ENCODE measurements around the gene SLC25A43.
"Not testable (repeated sequence)": the region's sequence is repeated elsewhere in the genome, so short reads cannot be mapped to it uniquely, and the experiment has no call there.

The SLC25A43 gene

GRCh38 chrX:119467842-119468550 is 68.9 kb downstream of the SLC25A43 start, which contains the start of gene SLC25A5:
SLC25A5 (plus strand) TSS chrX:119468444; CDS start chrX:119468516, 72 bp downstream.
- H3K9me3 Mint-ChIP-seq = no peaks in the 10 kb centered on the region
- peak within 1 kb of the TSS; percentile 91 for H3K27ac Mint-ChIP-seq
- peaks cover 8% of the 10 kb centered on the region for H3K4me1 Mint-ChIP-seq (ENCODE audit: low read depth)

GRCh38 chrX:119468551-119469312 is 69.6 kb downstream of the SLC25A43 start:
- Mint-ChIP-seq H3K27me3 (ENCODE audit: low read depth) (no peaks in the 10 kb centered on the region), H3K27ac (peak overlapping the region; percentile 91), H3K4me1 (ENCODE audit: low read depth) (peaks cover 8% of the 10 kb centered on the region), H3K36me3 (ENCODE audit: low read depth) (peaks cover 21% of the 10 kb centered on the region), H3K9me3 (no peaks in the 10 kb centered on the region), H3K4me3 (peak overlapping the region; percentile 88)

More at GRCh38 chrX:119467842-119468550, 68.9 kb downstream of the SLC25A43 start, which contains the start of gene SLC25A5:
- H3K27me3 Mint-ChIP-seq (ENCODE audit: low read depth) = no peaks in the 10 kb centered on the region
- peaks cover 21% of the 10 kb centered on the region for H3K36me3 Mint-ChIP-seq (ENCODE audit: low read depth)
- peak within 1 kb of the TSS; percentile 88 for H3K4me3 Mint-ChIP-seq

- Mint-ChIP-seq H3K27ac (peak overlapping the region; percentile 83), H3K27me3 (ENCODE audit: low read depth) (no peaks in the 10 kb centered on the region), H3K36me3 (ENCODE audit: low read depth) (peaks cover 21% of the 10 kb centered on the region), H3K9me3 (no peaks in the 10 kb centered on the region), H3K4me1 (ENCODE audit: low read depth) (peaks cover 8% of the 10 kb centered on the region), H3K4me3 (peak overlapping the region; percentile 88)
These were observed 70.1 kb downstream of the SLC25A43 start for GRCh38 chrX:119469313-119469635.

GRCh38 chrX:119474615-119475388 is 75.7 kb downstream of the SLC25A43 start:
- H3K27me3 Mint-ChIP-seq (ENCODE audit: low read depth) = peaks cover 3% of the 10 kb centered on the region
- H3K4me3 Mint-ChIP-seq = no peak overlapping the region
- H3K9me3 Mint-ChIP-seq = no peaks in the 10 kb centered on the region
- no peak overlapping the region for H3K27ac Mint-ChIP-seq
- H3K4me1 Mint-ChIP-seq (ENCODE audit: low read depth) = peaks cover 2% of the 10 kb centered on the region
- peaks cover 13% of the 10 kb centered on the region for H3K36me3 Mint-ChIP-seq (ENCODE audit: low read depth)

GRCh38 chrX:119475389-119476101 is 76.4 kb downstream of the SLC25A43 start:
- no peaks in the 10 kb centered on the region for H3K9me3 Mint-ChIP-seq
- no peak overlapping the region for H3K27ac Mint-ChIP-seq
- peaks cover 6% of the 10 kb centered on the region for H3K36me3 Mint-ChIP-seq (ENCODE audit: low read depth)
- H3K4me3 Mint-ChIP-seq = no peak overlapping the region
- H3K27me3 Mint-ChIP-seq (ENCODE audit: low read depth) = peaks cover 3% of the 10 kb centered on the region
- H3K4me1 Mint-ChIP-seq (ENCODE audit: low read depth) = no peaks in the 10 kb centered on the region

GRCh38 chrX:119477812-119478232 is 78.7 kb downstream of the SLC25A43 start:
- H3K27me3 Mint-ChIP-seq (ENCODE audit: low read depth) = peaks cover 3% of the 10 kb centered on the region
- no peak overlapping the region for H3K27ac Mint-ChIP-seq
- H3K36me3 Mint-ChIP-seq (ENCODE audit: low read depth) = no peaks in the 10 kb centered on the region
- peaks cover 2% of the 10 kb centered on the region for H3K4me1 Mint-ChIP-seq (ENCODE audit: low read depth)
- no peak overlapping the region for H3K4me3 Mint-ChIP-seq
- H3K9me3 Mint-ChIP-seq = no peaks in the 10 kb centered on the region

GRCh38 chrX:119478504-119478903 is 79.4 kb downstream of the SLC25A43 start:
- H3K4me3 Mint-ChIP-seq = no peak overlapping the region
- H3K36me3 Mint-ChIP-seq (ENCODE audit: low read depth) = no peaks in the 10 kb centered on the region
- peaks cover 7% of the 10 kb centered on the region for H3K4me1 Mint-ChIP-seq (ENCODE audit: low read depth)
- no peak overlapping the region for H3K27ac Mint-ChIP-seq
- no peaks in the 10 kb centered on the region for H3K9me3 Mint-ChIP-seq
- peaks cover 3% of the 10 kb centered on the region for H3K27me3 Mint-ChIP-seq (ENCODE audit: low read depth)

GRCh38 chrX:119479845-119480244 is 80.7 kb downstream of the SLC25A43 start:
- Mint-ChIP-seq H3K9me3 (no peaks in the 10 kb centered on the region), H3K27me3 (ENCODE audit: low read depth) (peaks cover 3% of the 10 kb centered on the region), H3K27ac (no peak overlapping the region), H3K36me3 (ENCODE audit: low read depth) (no peaks in the 10 kb centered on the region), H3K4me1 (ENCODE audit: low read depth) (peaks cover 7% of the 10 kb centered on the region), H3K4me3 (no peak overlapping the region)

- Mint-ChIP-seq H3K4me3 (no peak overlapping the region), H3K9me3 (no peaks in the 10 kb centered on the region), H3K4me1 (ENCODE audit: low read depth) (peaks cover 9% of the 10 kb centered on the region), H3K27me3 (ENCODE audit: low read depth) (peaks cover 2% of the 10 kb centered on the region), H3K27ac (no peak overlapping the region), H3K36me3 (ENCODE audit: low read depth) (no peaks in the 10 kb centered on the region)
These were observed 82.2 kb downstream of the SLC25A43 start for GRCh38 chrX:119481323-119481801.

GRCh38 chrX:119482041-119482440 is 82.9 kb downstream of the SLC25A43 start:
- Mint-ChIP-seq H3K4me3 (no peak overlapping the region), H3K9me3 (no peaks in the 10 kb centered on the region), H3K27me3 (ENCODE audit: low read depth) (no peaks in the 10 kb centered on the region), H3K27ac (peak overlapping the region; percentile 49), H3K4me1 (ENCODE audit: low read depth) (peaks cover 9% of the 10 kb centered on the region), H3K36me3 (ENCODE audit: low read depth) (no peaks in the 10 kb centered on the region)

- Mint-ChIP-seq H3K27me3 (ENCODE audit: low read depth) (no peaks in the 10 kb centered on the region), H3K27ac (peak overlapping the region; percentile 49), H3K9me3 (no peaks in the 10 kb centered on the region), H3K4me3 (peak overlapping the region; percentile 77), H3K4me1 (ENCODE audit: low read depth) (peaks cover 9% of the 10 kb centered on the region), H3K36me3 (ENCODE audit: low read depth) (no peaks in the 10 kb centered on the region)
These were observed 83.6 kb downstream of the SLC25A43 start for GRCh38 chrX:119482481-119483480.

- no peaks in the 10 kb centered on the region for H3K27me3 Mint-ChIP-seq (ENCODE audit: low read depth)
- no peaks in the 10 kb centered on the region for H3K9me3 Mint-ChIP-seq
- no peak overlapping the region for H3K4me3 Mint-ChIP-seq
- peaks cover 9% of the 10 kb centered on the region for H3K4me1 Mint-ChIP-seq (ENCODE audit: low read depth)
- H3K27ac Mint-ChIP-seq = no peak overlapping the region
- H3K36me3 Mint-ChIP-seq (ENCODE audit: low read depth) = no peaks in the 10 kb centered on the region
These were observed 87.6 kb downstream of the SLC25A43 start for GRCh38 chrX:119486745-119487144.

- H3K4me1 Mint-ChIP-seq (ENCODE audit: low read depth); H3K9me3 Mint-ChIP-seq; H3K4me3 Mint-ChIP-seq; H3K27me3 Mint-ChIP-seq (ENCODE audit: low read depth); H3K36me3 Mint-ChIP-seq (ENCODE audit: low read depth); H3K27ac Mint-ChIP-seq: not testable (repeated sequence)
These were observed 88.6 kb downstream of the SLC25A43 start for GRCh38 chrX:119487766-119488165.
